ENCODE measurements around the gene NDOR1.

DNA sequence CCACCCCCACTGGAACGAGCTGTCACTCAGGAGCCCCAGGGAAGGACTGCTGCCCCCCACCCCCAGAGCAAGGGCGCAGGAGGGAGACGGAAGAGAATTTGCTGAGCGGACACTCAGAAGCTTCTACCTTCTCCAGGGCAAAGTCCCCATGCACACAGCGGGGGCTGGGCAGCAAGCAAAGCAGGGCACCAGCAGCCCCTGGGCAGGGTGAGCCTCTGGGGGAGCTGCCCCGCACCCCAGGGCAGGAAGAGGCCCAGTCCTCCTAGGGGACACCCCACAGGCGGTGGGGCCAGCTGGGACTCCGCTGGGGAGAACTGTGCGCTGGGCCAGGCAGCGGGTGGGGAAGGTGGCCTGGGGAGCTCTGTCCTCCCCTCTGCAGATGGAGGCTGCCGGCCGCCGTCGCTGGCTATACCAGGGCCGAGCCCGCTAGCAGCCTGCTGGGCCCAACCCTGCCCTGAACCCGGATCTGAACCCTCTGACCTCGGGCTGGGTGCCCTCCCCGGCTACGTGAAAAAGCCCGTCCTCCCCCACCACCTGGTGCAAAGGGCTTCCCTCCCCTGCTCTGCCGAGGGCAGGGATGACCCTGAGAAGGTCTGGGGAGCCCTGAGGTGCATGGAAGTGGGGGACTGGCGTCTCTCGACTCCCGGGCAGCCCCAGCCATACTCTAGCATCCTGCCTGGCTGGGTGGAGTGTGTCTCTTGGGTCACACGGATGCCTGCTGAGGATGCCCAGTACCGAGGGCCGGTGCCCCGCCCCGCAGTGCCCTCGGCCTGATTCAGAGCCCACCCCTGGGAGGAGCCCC is 24.6 kb downstream of the NDOR1 start:
- TF ChIP-seq POLR2A (IDR thresholded peaks at IDR 0.05), result no peak
- TF ChIP-seq, protein P1, sequence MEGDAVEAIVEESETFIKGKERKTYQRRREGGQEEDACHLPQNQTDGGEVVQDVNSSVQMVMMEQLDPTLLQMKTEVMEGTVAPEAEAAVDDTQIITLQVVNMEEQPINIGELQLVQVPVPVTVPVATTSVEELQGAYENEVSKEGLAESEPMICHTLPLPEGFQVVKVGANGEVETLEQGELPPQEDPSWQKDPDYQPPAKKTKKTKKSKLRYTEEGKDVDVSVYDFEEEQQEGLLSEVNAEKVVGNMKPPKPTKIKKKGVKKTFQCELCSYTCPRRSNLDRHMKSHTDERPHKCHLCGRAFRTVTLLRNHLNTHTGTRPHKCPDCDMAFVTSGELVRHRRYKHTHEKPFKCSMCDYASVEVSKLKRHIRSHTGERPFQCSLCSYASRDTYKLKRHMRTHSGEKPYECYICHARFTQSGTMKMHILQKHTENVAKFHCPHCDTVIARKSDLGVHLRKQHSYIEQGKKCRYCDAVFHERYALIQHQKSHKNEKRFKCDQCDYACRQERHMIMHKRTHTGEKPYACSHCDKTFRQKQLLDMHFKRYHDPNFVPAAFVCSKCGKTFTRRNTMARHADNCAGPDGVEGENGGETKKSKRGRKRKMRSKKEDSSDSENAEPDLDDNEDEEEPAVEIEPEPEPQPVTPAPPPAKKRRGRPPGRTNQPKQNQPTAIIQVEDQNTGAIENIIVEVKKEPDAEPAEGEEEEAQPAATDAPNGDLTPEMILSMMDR (IDR thresholded peaks at IDR 0.05), result no peak
